Small intestine (tissue), 7 donors: Measurements from ENCODE around the gene HOXA11. TPM values are rescaled to one million over a fixed set of nuclear protein-coding genes. Genes with fewer than 3 reads are reported as not detected.

ENCODE experiments used
- DNase-seq, 2 donors: peaks; one replicate each; pipeline versions ENCODE4 v3.0.0 to v3.0.0-alpha.2; 2013
- FAIRE-seq: peaks from 2 replicates; lab custom pipeline; 2012; peaks lifted over from hg19 to GRCh38; lab: Jason Lieb, UNC
- H3K27ac ChIP-seq, 3 donors: one replicate each; pipeline ENCODE4 v1.5.1; 2013; ENCODE audit warnings: low read length in 2 of 3, mild to moderate bottlenecking in 2 of 3, control low read depth in 1 of 3, inconsistent platforms in 1 of 3, low read depth in 1 of 3, moderate library complexity in 1 of 3
- H3K27me3 ChIP-seq, 3 donors: one replicate each; pipeline ENCODE4 v1.6.1; 2013; ENCODE audit warnings: low read length in 3 of 3, inconsistent platforms in 1 of 3; ENCODE audit not compliant: control insufficient read depth in 3 of 3, insufficient read depth in 3 of 3
- H3K36me3 ChIP-seq, 3 donors: one replicate each; pipeline ENCODE4 v1.6.1; 2013; ENCODE audit warnings: low read length in 3 of 3, inconsistent platforms in 1 of 3, low read depth in 1 of 3, mild to moderate bottlenecking in 1 of 3, moderate library complexity in 1 of 3; ENCODE audit not compliant: control insufficient read depth in 3 of 3, insufficient read depth in 2 of 3
- H3K4me1 ChIP-seq, 3 donors: one replicate each; pipeline ENCODE4 v1.6.1; 2013; ENCODE audit warnings: low read length in 2 of 3, inconsistent platforms in 1 of 3, low read depth in 1 of 3, mild to moderate bottlenecking in 1 of 3, moderate library complexity in 1 of 3; ENCODE audit not compliant: control insufficient read depth in 3 of 3, insufficient read depth in 2 of 3
- H3K4me3 ChIP-seq, 3 donors: one replicate each; pipeline ENCODE4 v1.5.1; 2013; ENCODE audit warnings: low read length in 3 of 3, control low read depth in 1 of 3, inconsistent platforms in 1 of 3, low read depth in 1 of 3, mild to moderate bottlenecking in 1 of 3, moderate library complexity in 1 of 3
- H3K9me3 ChIP-seq, 2 donors: one replicate each; pipeline ENCODE4 v1.6.1; 2013; ENCODE audit warnings: low read depth in 1 of 2, low read length in 1 of 2; ENCODE audit not compliant: control insufficient read depth in 2 of 2, insufficient read depth in 1 of 2
- WGBS, 3 donors: extraction: QIAGEN DNeasy Blood & Tissue Kit; methylation state at CpG; one replicate each; pipeline ENCODE4 v1.1.7; 2013; 5-methylcytosine and 5-hydroxymethylcytosine counted together
- polyA plus RNA-seq, 4 donors: library from polyadenylated mRNA; stranded (reverse) in 3 of 4; unstranded in 1 of 4; fragments of 200-250 nt in 3 of 4; fragments of 120-200 nt in 1 of 4; gene quantifications; one replicate each; pipeline versions ENCODE4 v1.2.1 to v1.2.3, GENCODE V29; 2013
- donor health status: healthy with polysubstance abuse.
- donor health status: control.
- donor health status: control.
- donor health status: Bipolar disorder and iron deficiency.
- donor health status: healthy.

The HOXA11 gene
- polyA plus RNA-seq, 4 donors = 0.04 TPM; not detected in 3

DNA sequence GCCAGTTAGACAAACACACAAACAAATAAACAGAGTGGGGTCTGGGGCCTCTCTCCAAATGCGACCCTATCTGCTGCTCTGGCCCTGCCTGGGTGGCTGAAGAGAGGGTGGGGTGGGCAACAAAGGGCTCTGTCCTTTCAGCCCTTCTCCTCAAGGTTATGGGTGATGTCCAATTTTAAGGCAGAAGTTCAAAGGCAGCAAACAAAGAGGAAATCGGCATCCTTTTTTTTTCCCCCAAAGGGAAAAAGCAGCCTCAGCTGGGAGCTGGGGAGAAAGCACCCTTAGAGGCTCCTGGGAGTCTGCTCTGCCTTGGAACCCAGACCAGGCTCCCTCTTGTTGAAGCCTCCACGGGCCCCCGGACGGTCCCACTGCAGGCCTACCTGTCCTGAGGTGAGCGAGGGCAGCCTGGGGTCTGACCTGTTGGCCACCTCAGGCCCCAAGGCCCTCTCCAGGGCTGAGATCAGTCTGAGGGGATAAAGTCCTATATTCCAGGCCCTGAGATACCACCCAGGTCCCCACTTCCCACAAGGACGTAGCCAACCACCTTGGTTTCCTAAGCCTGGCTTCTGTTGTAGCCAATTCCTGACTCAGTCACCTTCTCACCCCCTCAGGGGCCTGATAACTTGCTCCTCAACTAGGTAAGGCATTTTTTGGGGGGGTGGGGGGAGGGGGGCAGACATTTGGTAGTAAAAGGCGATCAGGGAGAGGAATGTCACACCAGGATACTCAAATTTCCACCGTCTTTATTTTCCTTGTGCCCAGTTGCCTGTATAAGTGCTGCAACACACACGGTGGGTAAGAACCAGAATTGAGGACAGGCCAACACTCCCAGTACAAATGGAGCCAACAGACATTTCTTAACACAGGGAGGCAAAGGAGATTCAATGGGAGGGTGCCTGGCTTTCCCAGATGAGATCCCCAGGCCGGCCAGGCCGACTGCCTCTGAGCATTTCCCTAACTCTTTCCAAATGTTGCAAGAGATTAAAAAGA lies 4.3 kb downstream of the HOXA11 start:
- Histone ChIP-seq H3K4me1 (peaks cover 2 to 12% (median 4%) of the 10 kb centered on the region in 3 donors), H3K9me3 (peaks cover 0 to 13% of the 10 kb centered on the region in 2 donors), H3K27ac (peak overlapping the region in 1 of 3 donors; percentile 70), H3K4me3 (no peak overlapping the region), H3K27me3 (peaks cover 9 to 98% (median 73%) of the 10 kb centered on the region in 3 donors), H3K36me3 (no peaks in the 10 kb centered on the region)
- FAIRE-seq (no peak), DNase-seq (no peak)
- 44 to 57% (median 54%) methylated on average over 12 of the region's 12 CpGs for WGBS, 3 donors

DNA sequence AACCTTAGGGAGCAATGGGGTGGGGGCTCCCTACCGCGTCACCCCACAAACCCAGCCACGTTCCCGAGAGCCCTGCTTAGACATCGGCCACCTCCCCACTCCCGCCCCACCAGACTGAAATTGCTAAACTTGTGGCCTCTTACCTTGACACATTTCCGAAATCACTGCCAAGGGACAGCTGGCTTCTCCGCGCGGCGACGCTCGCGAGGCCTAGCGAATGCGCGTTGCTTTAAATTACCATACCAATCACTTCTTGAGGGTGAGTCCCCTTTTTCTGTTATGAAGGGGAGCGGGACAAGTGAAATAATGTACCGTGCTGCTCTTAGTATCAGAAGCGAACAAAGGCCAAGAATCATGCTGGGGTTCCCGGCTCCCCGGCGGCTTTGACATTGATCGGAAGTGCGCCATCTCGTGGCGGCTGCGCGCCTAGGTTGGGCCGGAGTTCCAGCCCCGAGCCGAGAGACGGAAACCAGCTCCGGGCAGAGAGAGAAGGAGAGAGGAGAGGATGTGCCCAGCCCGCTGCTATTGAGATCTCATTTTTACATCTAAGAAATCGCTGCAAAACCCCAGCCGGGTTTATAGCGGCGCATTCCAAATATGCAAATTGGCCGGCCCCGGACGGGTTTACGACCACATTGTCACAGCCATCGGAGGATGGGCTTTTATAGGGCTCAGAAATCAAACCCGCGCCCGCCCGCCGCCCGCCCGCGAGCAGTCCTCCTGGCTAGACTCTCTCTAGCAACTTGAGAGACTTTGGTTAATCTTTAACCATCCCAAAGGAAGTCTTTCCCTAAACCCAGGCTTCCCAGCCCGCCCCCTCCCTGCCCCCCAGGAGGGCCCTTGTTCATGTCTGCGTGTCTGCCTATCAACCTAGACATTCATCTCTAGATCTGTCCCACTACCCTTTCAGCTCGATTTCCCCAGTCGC lies 5.3 kb downstream of the HOXA11 start:
- no peak for FAIRE-seq
- peak overlapping the region in 1 of 3 donors; percentile 70 for H3K27ac ChIP-seq
- H3K36me3 ChIP-seq = no peaks in the 10 kb centered on the region
- H3K4me1 ChIP-seq = peaks cover 2 to 12% (median 3%) of the 10 kb centered on the region in 3 donors
- peaks cover 7 to 98% (median 73%) of the 10 kb centered on the region in 3 donors for H3K27me3 ChIP-seq
- peak; percentile 68 to 92 for DNase-seq
- peak overlapping the region in 2 of 3 donors; percentile 24 to 48 for H3K4me3 ChIP-seq
- peaks cover 0 to 8% of the 10 kb centered on the region in 2 donors for H3K9me3 ChIP-seq
- WGBS, 3 donors = 7 to 15% (median 9%) methylated on average over 56 of the region's 56 CpGs

DNA sequence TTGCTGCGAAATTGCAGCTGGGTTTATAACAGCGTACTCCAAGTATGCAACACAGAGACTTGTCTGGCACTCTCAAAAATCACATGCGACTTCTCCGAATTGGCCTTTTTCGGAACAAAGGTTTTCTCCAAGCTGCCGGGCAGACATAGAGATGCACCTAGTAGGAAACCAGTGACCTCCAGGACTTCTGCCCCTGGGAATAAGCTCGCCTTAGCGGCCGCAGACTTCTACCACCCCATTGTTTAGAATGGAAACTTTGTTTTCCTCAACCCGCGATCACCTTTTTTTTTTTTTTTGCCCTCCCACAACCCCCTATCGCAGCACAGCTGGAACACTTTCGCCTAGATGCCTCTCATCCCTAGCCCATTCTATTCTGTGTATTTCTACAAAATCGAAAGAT lies 6.0 kb downstream of the HOXA11 start:
- peak overlapping the region in 2 of 3 donors; percentile 24 to 48 for H3K4me3 ChIP-seq
- no peak for FAIRE-seq
- DNase-seq = no peak
- no peaks in the 10 kb centered on the region for H3K36me3 ChIP-seq
- 28 to 43% (median 39%) methylated on average over 14 of the region's 14 CpGs for WGBS, 3 donors
- H3K27me3 ChIP-seq = peaks cover 10 to 99% (median 77%) of the 10 kb centered on the region in 3 donors
- H3K4me1 ChIP-seq = peaks cover 0 to 18% (median 0%) of the 10 kb centered on the region in 3 donors
- peak overlapping the region in 1 of 3 donors; percentile 70 for H3K27ac ChIP-seq
- peaks cover 0 to 8% of the 10 kb centered on the region in 2 donors for H3K9me3 ChIP-seq

DNA sequence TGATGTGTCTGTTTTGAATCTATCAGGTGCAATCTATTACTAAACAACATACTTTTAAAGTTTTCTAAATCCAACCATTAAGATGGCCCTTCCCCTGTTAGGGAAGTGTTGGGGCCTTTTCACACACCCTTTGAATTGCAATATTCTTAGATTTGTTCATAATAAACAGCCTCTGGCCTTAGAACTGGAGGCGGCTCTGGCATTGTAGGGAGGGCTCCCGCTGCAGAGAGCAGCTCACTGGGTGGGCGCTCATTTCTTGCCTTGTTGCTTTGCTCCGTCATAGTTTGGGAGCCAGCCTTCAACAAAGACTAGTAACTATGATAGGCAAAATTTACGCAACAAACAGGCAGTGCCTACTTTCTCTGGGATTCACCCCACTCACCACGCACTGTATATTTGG lies 6.7 kb downstream of the HOXA11 start:
- DNase-seq = no peak
- peaks cover 0 to 14% (median 0%) of the 10 kb centered on the region in 3 donors for H3K4me1 ChIP-seq
- no peak for FAIRE-seq
- no peak overlapping the region for H3K27ac ChIP-seq
- H3K9me3 ChIP-seq = peaks cover 0 to 8% of the 10 kb centered on the region in 2 donors
- no peaks in the 10 kb centered on the region for H3K36me3 ChIP-seq
- 37 to 66% (median 64%) methylated on average over 6 of the region's 6 CpGs for WGBS, 3 donors
- peak overlapping the region in 1 of 3 donors; percentile 48 for H3K4me3 ChIP-seq
- H3K27me3 ChIP-seq = peaks cover 8 to 98% (median 76%) of the 10 kb centered on the region in 3 donors

GRCh38 chr7:27177795-27178320 lies 7.2 kb downstream of the HOXA11 start:
- FAIRE-seq (no peak), DNase-seq (no peak)
- Histone ChIP-seq H3K27ac (no peak overlapping the region), H3K4me3 (peak overlapping the region in 1 of 3 donors; percentile 48), H3K36me3 (no peaks in the 10 kb centered on the region), H3K4me1 (peaks cover 0 to 14% (median 0%) of the 10 kb centered on the region in 3 donors), H3K27me3 (peaks cover 9 to 97% (median 76%) of the 10 kb centered on the region in 3 donors), H3K9me3 (peaks cover 0 to 5% of the 10 kb centered on the region in 2 donors)
- 34 to 69% (median 56%) methylated on average over 5 of the region's 5 CpGs for WGBS, 3 donors

DNA sequence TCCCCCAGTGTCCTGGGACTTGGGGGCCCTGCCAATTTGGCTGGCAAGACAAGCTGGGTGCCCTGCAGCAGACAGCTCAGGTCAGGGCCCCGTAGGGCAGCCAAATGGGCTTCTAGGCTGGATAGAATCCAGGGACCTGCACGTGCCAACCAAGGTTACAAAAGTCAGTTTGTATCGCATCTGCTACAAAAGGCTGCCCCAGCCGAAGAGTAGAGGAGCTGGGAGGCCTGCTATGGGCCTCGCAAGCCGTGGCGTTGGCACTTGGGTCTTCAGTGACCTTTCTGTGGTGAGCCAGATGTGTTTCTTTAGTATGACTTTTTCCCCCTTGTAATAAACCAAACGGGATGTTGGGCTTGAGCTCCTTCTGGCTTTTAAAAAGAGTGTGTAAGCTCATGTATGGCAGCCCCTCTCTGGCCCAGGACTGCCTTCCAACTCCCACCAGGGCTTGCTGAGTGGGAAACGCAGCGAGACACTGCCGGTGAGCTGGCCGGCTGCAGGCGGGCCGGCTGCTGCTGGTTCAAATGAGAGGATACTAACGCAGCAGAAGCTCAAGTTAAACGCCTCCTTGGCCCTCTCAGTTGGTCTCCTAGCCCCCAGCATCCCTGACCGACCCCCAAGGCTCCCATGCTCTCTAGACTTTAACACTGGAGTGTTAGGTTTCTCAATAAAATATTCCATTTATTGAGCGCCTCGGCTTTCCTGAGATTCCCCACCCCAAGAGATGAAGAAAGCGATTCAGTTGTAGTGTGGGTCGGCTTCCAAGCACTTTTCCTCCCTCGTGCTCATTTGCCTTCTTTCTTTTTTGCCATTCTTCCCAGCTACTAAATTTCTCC lies 7.9 kb downstream of the HOXA11 start:
- Histone ChIP-seq H3K4me3 (peak overlapping the region in 1 of 3 donors; percentile 48), H3K36me3 (no peaks in the 10 kb centered on the region), H3K4me1 (peaks cover 0 to 14% (median 0%) of the 10 kb centered on the region in 3 donors), H3K27me3 (peaks cover 9 to 97% (median 76%) of the 10 kb centered on the region in 3 donors), H3K27ac (no peak overlapping the region), H3K9me3 (peaks cover 0 to 5% of the 10 kb centered on the region in 2 donors)
- DNase-seq (no peak), FAIRE-seq (no peak)
- 51 to 74% (median 62%) methylated on average over 22 of the region's 22 CpGs for WGBS, 3 donors

DNA sequence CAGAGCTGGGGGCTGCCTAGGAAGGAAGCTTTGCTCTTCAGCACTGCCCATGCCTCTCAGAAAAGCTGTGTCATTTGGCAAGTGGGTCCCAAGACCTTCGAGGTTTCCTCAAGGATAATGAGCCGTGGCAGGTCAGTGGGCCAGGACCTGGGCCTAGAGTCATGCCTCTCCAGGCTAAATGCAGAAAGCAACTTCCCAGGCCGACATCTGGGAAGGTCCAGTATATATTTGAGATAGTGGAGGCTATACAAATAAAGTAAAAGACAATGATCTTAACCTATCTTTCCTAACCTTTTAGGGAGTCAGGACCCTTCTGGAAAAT lies 8.5 kb downstream of the HOXA11 start:
- peak overlapping the region in 1 of 3 donors; percentile 30 for H3K4me3 ChIP-seq
- FAIRE-seq = no peak
- 52 to 70% (median 53%) methylated on average over 3 of the region's 3 CpGs for WGBS, 3 donors
- peak overlapping the region in 1 of 3 donors; percentile 16 for H3K27ac ChIP-seq
- H3K27me3 ChIP-seq = peaks cover 11 to 97% (median 77%) of the 10 kb centered on the region in 3 donors
- H3K9me3 ChIP-seq = peaks cover 0 to 5% of the 10 kb centered on the region in 2 donors
- no peak for DNase-seq
- H3K36me3 ChIP-seq = no peaks in the 10 kb centered on the region
- peaks cover 0 to 14% (median 0%) of the 10 kb centered on the region in 3 donors for H3K4me1 ChIP-seq
